IMR-90 (cell line): Measurements from ENCODE around the gene BRPF1. TPM values are rescaled to one million over a fixed set of nuclear protein-coding genes. Genes with fewer than 3 reads are reported as not detected.
A peak's percentile ranks its signal among the peaks of the same experiment; 100 is the strongest.

Source experiments
- ATAC-seq: fragments of 200-7000 bp; cut with Tn5 transposase; 2 replicates; pipeline ENCODE4 v1.9.1; 2020; ENCODE audit warnings: low read depth, mild to moderate bottlenecking, moderate library complexity
- BruUV-seq: library from RNA; stranded (reverse); fragments of 400-500 nt; replicated peaks from 2 replicates; lab custom pipeline; 2021; lab: Mats Ljungman, UMichigan
- CTCF ChIA-PET: fragments of 300-600 bp; formaldehyde crosslinking; extraction: SDS; loops from one replicate; lab custom pipeline; 2021; ENCODE audit warnings: antibody characterized with exemption; lab: Yijun Ruan, JAX
- POLR2A ChIA-PET: fragments of 300-600 bp; sonication (Branson Sonifier 250); formaldehyde crosslinking; loops from one replicate; lab custom pipeline; 2022; ENCODE audit warnings: antibody characterized with exemption; ENCODE audit not compliant: unreplicated experiment; lab: Charles Lee
- DNase-seq: peaks from one replicate; pipeline ENCODE4 v3.0.0; 2013
- H2AFZ ChIP-seq: replicated peaks from 2 replicates; pipeline ENCODE3; 2013; ENCODE audit warnings: low read length, mild to moderate bottlenecking; ENCODE audit not compliant: poor library complexity
- H2AK5ac ChIP-seq: 2 replicates; pipeline ENCODE4 v1.6.1; 2013; ENCODE audit warnings: low read depth, low read length, inconsistent platforms
- H2AK9ac ChIP-seq: replicated peaks from 2 replicates; pipeline ENCODE3; 2013; ENCODE audit warnings: mild to moderate bottlenecking, low read depth, low read length, moderate library complexity; ENCODE audit not compliant: poor library complexity
- H2BK120ac ChIP-seq: 2 replicates; pipeline ENCODE4 v1.6.1; 2013; ENCODE audit warnings: low read depth, low read length, inconsistent platforms
- H2BK15ac ChIP-seq: 3 replicates; pipeline ENCODE4 v1.6.1; 2013; ENCODE audit warnings: low read depth, low read length, inconsistent platforms
- H2BK20ac ChIP-seq: 2 replicates; pipeline ENCODE4 v1.6.1; 2013; ENCODE audit warnings: low read depth, mild to moderate bottlenecking, inconsistent platforms, low read length, moderate library complexity
- H2BK5ac ChIP-seq: 2 replicates; pipeline ENCODE4 v1.6.1; 2013; ENCODE audit warnings: mild to moderate bottlenecking, low read depth, low read length, inconsistent platforms; ENCODE audit not compliant: poor library complexity, severe bottlenecking
- H3K14ac ChIP-seq: replicated peaks from 2 replicates; pipeline ENCODE4 v1.6.1; 2013; ENCODE audit warnings: low read depth, low read length, inconsistent platforms
- H3K18ac ChIP-seq: 2 replicates; pipeline ENCODE4 v1.6.1; 2013; ENCODE audit warnings: low read depth, low read length, control low read depth
- H3K23ac ChIP-seq: 2 replicates; pipeline ENCODE4 v1.6.1; 2013; ENCODE audit warnings: low read depth, low read length, inconsistent platforms
- H3K27ac ChIP-seq: 2 replicates; pipeline ENCODE4 v1.5.1; 2013; ENCODE audit warnings: mild to moderate bottlenecking, control low read depth, low read length; ENCODE audit not compliant: insufficient read depth
- H3K27me3 ChIP-seq: 2 replicates; pipeline ENCODE4 v1.6.1; 2013; ENCODE audit warnings: low read length; ENCODE audit not compliant: control insufficient read depth, insufficient read depth
- H3K36me3 ChIP-seq: 2 replicates; pipeline ENCODE4 v1.6.1; 2013; ENCODE audit warnings: low read length, mixed read lengths; ENCODE audit not compliant: control insufficient read depth, insufficient read depth
- H3K4ac ChIP-seq: 2 replicates; pipeline ENCODE4 v1.6.1; 2013; ENCODE audit warnings: low read depth, low read length, inconsistent platforms
- H3K4me1 ChIP-seq: 2 replicates; pipeline ENCODE4 v1.6.1; 2013; ENCODE audit warnings: low read length, mixed read lengths; ENCODE audit not compliant: control insufficient read depth, insufficient read depth
- H3K4me2 ChIP-seq: 2 replicates; pipeline ENCODE4 v1.6.1; 2013; ENCODE audit warnings: low read depth, mild to moderate bottlenecking, control low read depth, low read length, moderate library complexity
- H3K4me3 ChIP-seq: 2 replicates; pipeline ENCODE4 v1.5.1; 2013; ENCODE audit warnings: low read depth, mild to moderate bottlenecking, control low read depth, low read length, moderate library complexity; ENCODE audit not compliant: insufficient read depth
- H3K56ac ChIP-seq: 2 replicates; pipeline ENCODE4 v1.6.1; 2013; ENCODE audit warnings: low read length, inconsistent platforms; ENCODE audit not compliant: insufficient read depth; ENCODE audit errors: extremely low read depth
- H3K79me1 ChIP-seq, 2 experiments: 2 replicates each; pipeline ENCODE4 v1.6.1; 2013; ENCODE audit warnings: low read length in 2 of 2, inconsistent platforms in 1 of 2, low read depth in 1 of 2
- H3K9ac ChIP-seq: 2 replicates; pipeline ENCODE4 v1.6.1; 2013; ENCODE audit warnings: low read depth, low read length, control low read depth
- H3K9me1 ChIP-seq: 2 replicates; pipeline ENCODE4 v1.6.1; 2013; ENCODE audit warnings: low read length, inconsistent platforms; ENCODE audit not compliant: insufficient read depth
- H3K9me3 ChIP-seq: 2 replicates; pipeline ENCODE4 v1.6.1; 2013; ENCODE audit warnings: low read length; ENCODE audit not compliant: control insufficient read depth, insufficient read depth
- H4K20me1 ChIP-seq: 2 replicates; pipeline ENCODE4 v1.6.1; 2013; ENCODE audit warnings: low read length, inconsistent platforms; ENCODE audit not compliant: insufficient read depth
- H4K5ac ChIP-seq: 2 replicates; pipeline ENCODE4 v1.6.1; 2013; ENCODE audit warnings: mild to moderate bottlenecking, low read depth, low read length, control low read depth
- H4K8ac ChIP-seq, 2 experiments: 2 replicates each; pipeline ENCODE4 v1.6.1; 2013; ENCODE audit warnings: low read depth in 2 of 2, low read length in 2 of 2, control low read depth in 1 of 2, inconsistent platforms in 1 of 2
- H4K91ac ChIP-seq: 2 replicates; pipeline ENCODE4 v1.6.1; 2013; ENCODE audit warnings: low read depth, low read length, inconsistent platforms; ENCODE audit not compliant: insufficient read depth
- CTCF ChIP-seq: conservative IDR thresholded peaks from 2 replicates; pipeline ENCODE4 v1.5.1; 2012; ENCODE audit warnings: mild to moderate bottlenecking, low read depth, low read length, improper control_type of control experiment
- MXI1 ChIP-seq: IDR thresholded peaks from 2 replicates; pipeline ENCODE4 v1.6.1; 2012; ENCODE audit warnings: low read depth, mild to moderate bottlenecking, low read length, moderate library complexity, borderline replicate concordance
- POLR2A ChIP-seq: IDR thresholded peaks from 2 replicates; pipeline ENCODE4 v1.6.1; 2012; ENCODE audit warnings: mild to moderate bottlenecking, low read depth, low read length
- RAD21 ChIP-seq: IDR thresholded peaks from 2 replicates; pipeline ENCODE4 v1.6.1; 2012; ENCODE audit warnings: low read length, improper control_type of control experiment
- WGBS, 2 experiments: methylation state at CpG; one replicate each; pipeline versions ENCODE4 v1.1.5 to v1.1.7; 2013; ENCODE audit warnings: missing lambda C conversion rate in 2 of 2; ENCODE audit not compliant: insufficient read length in 1 of 2; ENCODE audit errors: extremely low coverage in 2 of 2; 5-methylcytosine and 5-hydroxymethylcytosine counted together
- dilution Hi-C: fragments of 300-500 bp; cut with HindIII; formaldehyde crosslinking; loops from one replicate; pipeline ENCODE4 v1.14.3; 2018; ENCODE audit warnings: low sequenced_read_pairs; ENCODE audit not compliant: unreplicated experiment
- in situ Hi-C: fragments of 300-500 bp; cut with MboI; formaldehyde crosslinking; loops from 3 replicates; pipeline ENCODE4 v1.14.3; 2019; ENCODE audit warnings: low sequenced_read_pairs, inconsistent platforms, mixed read lengths
- intact Hi-C: fragments of 100-400 bp; cut with micrococcal nuclease; formaldehyde crosslinking; loops from 2 replicates; pipeline ENCODE4 v1.10.0; 2022
- polyA plus RNA-seq, 3 experiments: library from polyadenylated mRNA; depleted of rRNA; stranded (reverse); fragments of >200 nt; gene quantifications; 2 replicates each; pipeline ENCODE4 v1.2.3, GENCODE V29; 2012; ENCODE audit warnings: low replicate concordance in 1 of 3
- total RNA-seq: library from RNA; depleted of rRNA; stranded (reverse); fragments of >200 nt; gene quantifications from 2 replicates; pipeline ENCODE4 v1.2.3, GENCODE V29; 2012

Gene BRPF1
- total and polyA plus RNA-seq, 2 of the 4 experiments (the other 2 are of a cell fraction): 13.6 to 15.6 TPM

- WGBS, 2 experiments: 93% methylated on average over 7 of the region's 8 CpGs; no CpG with 5 or more reads in 1 of the 2 experiments
- Histone ChIP-seq H2BK5ac (no peak overlapping the region), H3K9ac (no peak overlapping the region), H4K5ac (no peak overlapping the region), H3K18ac (no peak overlapping the region), H3K27me3 (no peaks in the 10 kb centered on the region), H2AK5ac (no peak overlapping the region), H3K9me1 (peaks cover 23% of the 10 kb centered on the region), H3K56ac (no peak overlapping the region), H4K20me1 (peaks cover 5% of the 10 kb centered on the region; the same call in 1 of the 2 replicates), H3K36me3 (peaks cover 29% of the 10 kb centered on the region), H2BK20ac (no peak overlapping the region), H3K4ac (no peak overlapping the region), H3K27ac (no peak overlapping the region), H3K4me1 (peaks cover 7% of the 10 kb centered on the region), H4K8ac (no peak overlapping the region), H3K4me2 (no peak overlapping the region), H3K79me1 (peaks cover 2 to 31% of the 10 kb centered on the region in 2 experiments), H4K91ac (no peak overlapping the region), H3K23ac (no peak overlapping the region), H2BK15ac (no peak overlapping the region), H2BK120ac (no peak overlapping the region), H3K14ac (no peak overlapping the region), H2AFZ (no peak overlapping the region), H2AK9ac (peak overlapping the region; percentile 61), H3K9me3 (no peaks in the 10 kb centered on the region), H3K4me3 (no peak overlapping the region)
- TF ChIP-seq MXI1 (no peak), POLR2A (no peak), RAD21 (no peak), CTCF (no peak)
- in situ Hi-C loops: no loop called here
- intact Hi-C loops: no loop called here
- no peak for ATAC-seq
- no TSS peak for BruUV-seq
- DNase-seq: no peak
- ChIA-PET CTCF (no interaction called here), POLR2A (interaction anchor here (0.7 kb wide), 1 partner anchor 10 kb away, joined by 16 read pairs; no protein-coding TSS in a partner anchor)
- dilution Hi-C loops: no loop called here
Observed at GRCh38 chr3:9762871-9763270, 31.3 kb downstream of the BRPF1 start.
